ENCODE measurements around the gene TDRKH.

TDRKH gene

DNA sequence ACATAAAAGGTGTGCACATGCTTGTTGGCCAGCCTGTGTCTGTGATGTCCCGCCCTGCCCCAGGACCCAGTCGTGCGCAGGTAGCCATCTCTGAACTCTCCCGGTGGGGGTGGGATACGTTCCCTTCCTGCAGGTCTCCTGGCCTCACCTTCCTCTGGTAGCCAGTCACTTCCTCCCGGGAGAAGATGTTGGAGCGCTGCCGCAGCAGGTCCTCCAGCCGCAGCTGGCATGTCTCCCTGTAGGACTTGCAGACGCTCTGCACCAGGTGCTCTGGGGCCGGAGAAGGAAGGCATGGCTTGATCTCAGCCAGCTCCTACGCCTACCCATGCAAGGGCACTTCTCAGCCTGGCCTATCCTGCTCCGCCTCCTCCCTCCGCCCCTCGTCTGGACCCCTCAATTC lies 24.1 kb upstream of the TDRKH start:
- no peak overlapping the region for H3K4me3 Mint-ChIP-seq
- H3K27me3 Mint-ChIP-seq, result no peaks in the 10 kb centered on the region
- H3K27ac Mint-ChIP-seq, result no peak overlapping the region
- H3K9me3 Mint-ChIP-seq, result no peaks in the 10 kb centered on the region
- H3K36me3 Mint-ChIP-seq, result no peaks in the 10 kb centered on the region
- H3K4me1 Mint-ChIP-seq, result peaks cover 10% of the 10 kb centered on the region

DNA sequence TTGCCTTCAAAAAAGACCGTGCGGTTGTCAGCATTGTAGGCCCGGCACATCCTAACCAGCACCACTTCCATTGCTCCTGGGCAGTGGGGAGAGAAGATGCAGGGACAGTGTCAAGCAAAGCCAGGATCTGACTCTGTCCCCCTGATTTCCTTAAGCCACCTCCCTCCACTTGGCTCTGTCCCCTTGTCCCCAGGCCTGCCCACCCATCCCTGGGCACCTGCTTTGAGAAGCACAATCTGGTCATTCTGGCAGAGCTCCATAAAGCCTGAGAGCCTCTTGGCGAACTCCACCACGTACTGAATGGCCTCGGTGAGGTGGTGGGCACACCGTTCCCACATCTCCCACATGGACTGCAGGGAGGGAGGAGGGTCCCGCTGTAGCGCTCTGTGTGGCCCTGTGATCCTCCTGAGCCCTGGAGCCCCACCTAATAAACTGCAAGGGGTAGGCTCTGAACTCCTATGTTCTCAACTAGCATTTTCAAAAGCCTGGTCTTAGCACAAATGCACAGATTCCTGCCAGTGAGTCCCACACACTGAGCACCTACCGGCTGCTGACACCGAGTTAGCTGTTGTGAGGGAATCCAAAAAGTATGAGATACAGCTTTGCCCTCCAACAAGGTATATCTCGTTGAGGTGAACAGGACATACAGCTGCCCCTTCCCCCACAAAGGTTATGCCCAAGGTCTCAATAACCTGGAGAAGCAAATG lies 23.1 kb upstream of the TDRKH start:
- Mint-ChIP-seq H3K27ac (no peak overlapping the region), H3K27me3 (no peaks in the 10 kb centered on the region), H3K9me3 (no peaks in the 10 kb centered on the region), H3K4me3 (no peak overlapping the region), H3K4me1 (peaks cover 10% of the 10 kb centered on the region), H3K36me3 (no peaks in the 10 kb centered on the region)

DNA sequence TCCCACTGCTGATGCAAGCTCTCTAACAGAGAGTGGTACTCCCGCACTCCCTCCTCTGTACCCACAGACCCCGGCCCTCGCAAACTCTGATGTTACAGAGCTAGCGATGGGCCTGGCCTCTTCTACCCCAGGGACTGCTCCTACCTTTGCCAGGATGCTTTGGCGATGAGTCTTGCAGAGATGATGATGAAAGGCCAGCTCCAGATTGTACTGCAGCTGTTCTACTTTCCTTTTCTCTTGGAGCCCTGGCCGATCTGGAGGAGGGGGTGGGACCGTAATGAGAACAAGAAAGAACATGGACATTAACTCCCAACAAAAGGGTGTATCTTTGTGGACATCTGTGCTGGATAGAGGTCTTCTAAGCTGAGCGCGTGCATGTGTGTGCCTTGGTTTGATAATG lies 20.9 kb upstream of the TDRKH start:
- no peak overlapping the region for H3K4me3 Mint-ChIP-seq
- peaks cover 9% of the 10 kb centered on the region for H3K4me1 Mint-ChIP-seq
- H3K27me3 Mint-ChIP-seq, result no peaks in the 10 kb centered on the region
- H3K27ac Mint-ChIP-seq, result no peak overlapping the region
- no peaks in the 10 kb centered on the region for H3K36me3 Mint-ChIP-seq
- H3K9me3 Mint-ChIP-seq, result no peaks in the 10 kb centered on the region

DNA sequence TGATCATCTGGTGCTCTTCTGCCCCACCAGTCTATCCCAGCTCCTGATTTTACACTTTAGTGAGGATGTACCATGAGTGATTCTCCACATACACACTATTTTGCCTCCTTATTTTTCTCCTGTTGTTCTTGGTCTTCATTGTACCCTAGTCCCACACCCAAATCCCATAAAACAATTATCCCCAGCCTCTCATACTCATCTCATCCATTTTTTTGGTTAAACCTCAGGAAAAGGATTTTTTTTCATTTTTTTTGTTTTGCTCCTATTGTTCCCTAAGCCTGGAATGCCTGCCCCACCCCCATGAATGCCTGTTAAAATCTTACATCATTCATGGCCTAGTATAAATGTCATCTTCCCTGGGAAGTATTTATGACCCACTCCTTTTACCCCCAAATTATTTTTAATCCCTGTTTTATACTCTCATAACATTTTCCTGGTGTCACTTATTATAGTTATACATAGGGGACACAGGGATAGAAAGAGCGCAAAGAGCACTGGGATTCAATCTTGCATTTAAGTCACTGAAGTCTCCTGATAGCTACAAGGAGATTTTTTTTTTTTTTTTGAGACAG lies 19.8 kb upstream of the TDRKH start:
- H3K36me3 Mint-ChIP-seq, result no peaks in the 10 kb centered on the region
- no peak overlapping the region for H3K27ac Mint-ChIP-seq
- no peaks in the 10 kb centered on the region for H3K9me3 Mint-ChIP-seq
- no peaks in the 10 kb centered on the region for H3K4me1 Mint-ChIP-seq
- H3K4me3 Mint-ChIP-seq, result no peak overlapping the region
- H3K27me3 Mint-ChIP-seq, result no peaks in the 10 kb centered on the region

DNA sequence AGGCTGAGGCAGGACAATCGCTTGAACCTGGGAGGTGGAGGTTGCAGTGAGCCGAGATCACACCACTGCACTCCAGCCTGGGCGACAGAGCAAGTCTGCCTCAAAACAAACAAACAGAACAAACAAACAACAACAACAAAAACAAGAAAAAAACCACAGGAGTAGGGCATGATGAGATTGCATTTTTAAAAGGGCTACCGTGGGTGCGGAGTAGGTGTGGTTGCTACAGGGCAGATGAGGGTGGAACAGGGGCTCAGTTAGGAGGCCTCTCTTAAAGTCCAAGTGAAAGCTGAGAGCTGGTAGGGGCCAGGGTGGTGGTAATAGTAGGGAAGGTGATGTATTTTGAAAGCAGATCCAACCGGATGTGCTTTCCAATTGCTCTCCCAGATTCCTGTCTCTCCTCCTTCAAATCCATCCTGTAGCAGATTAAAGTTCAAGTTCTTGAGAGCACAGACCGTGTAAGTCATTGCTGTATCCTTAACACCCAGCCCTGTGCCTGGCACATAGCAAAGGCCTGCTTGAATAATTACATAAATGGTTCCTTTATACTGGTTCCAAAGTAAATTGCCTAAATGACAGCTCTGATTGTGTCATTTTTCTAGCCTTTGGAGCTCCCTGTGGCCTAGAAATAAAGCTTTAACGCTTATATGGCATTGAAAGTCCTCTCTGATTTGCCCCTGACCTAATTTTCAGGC lies 19.1 kb upstream of the TDRKH start:
- H3K4me1 Mint-ChIP-seq, result no peaks in the 10 kb centered on the region
- H3K36me3 Mint-ChIP-seq, result no peaks in the 10 kb centered on the region
- no peak overlapping the region for H3K4me3 Mint-ChIP-seq
- H3K9me3 Mint-ChIP-seq, result no peaks in the 10 kb centered on the region
- no peaks in the 10 kb centered on the region for H3K27me3 Mint-ChIP-seq
- H3K27ac Mint-ChIP-seq, result no peak overlapping the region

DNA sequence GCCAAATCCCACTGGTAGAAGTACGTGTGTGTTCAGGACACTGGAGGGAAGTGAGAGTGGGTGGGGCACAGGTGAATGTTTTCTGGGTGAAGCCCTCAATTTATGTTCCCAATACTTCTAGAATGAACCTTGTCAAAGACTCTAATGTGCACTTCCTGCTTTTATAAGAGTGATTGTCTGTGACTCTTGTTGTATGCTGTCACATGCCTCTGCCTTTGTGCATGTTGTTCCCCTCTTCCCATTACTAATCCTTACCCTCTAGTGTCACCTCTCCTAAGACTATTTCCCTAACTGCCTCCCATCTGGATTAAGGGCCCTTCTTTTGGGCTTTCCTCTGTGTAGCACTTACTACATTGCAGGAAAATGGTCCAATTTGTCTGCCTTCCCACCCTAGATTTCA lies 17.5 kb upstream of the TDRKH start:
- H3K9me3 Mint-ChIP-seq, result no peaks in the 10 kb centered on the region
- no peaks in the 10 kb centered on the region for H3K27me3 Mint-ChIP-seq
- H3K27ac Mint-ChIP-seq, result no peak overlapping the region

DNA sequence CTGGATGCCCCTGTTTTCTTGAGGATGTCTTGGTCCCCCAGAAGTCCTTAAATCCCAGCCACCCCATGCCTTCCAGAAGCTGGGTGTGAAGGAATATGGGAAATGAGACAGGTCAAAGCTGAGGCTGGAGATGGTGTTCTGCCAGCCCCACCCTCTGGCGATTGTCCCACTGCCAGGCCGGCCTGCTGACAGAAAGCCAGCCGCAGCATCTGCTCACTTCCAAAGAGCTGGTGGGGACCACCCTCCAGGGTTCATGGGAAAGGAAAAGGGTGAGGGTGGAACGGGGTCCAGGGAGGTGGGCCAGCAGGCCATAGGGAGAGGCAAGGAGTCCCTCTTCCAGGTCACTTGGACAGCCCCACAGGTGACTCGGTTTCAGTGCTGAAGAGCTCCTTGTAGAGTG lies 16.8 kb upstream of the TDRKH start:
- Mint-ChIP-seq H3K36me3 (no peaks in the 10 kb centered on the region), H3K27me3 (no peaks in the 10 kb centered on the region), H3K9me3 (no peaks in the 10 kb centered on the region), H3K4me1 (no peaks in the 10 kb centered on the region), H3K27ac (no peak overlapping the region), H3K4me3 (no peak overlapping the region)

More for the DNA sequence above, 17.5 kb upstream of the TDRKH start:
- H3K36me3 Mint-ChIP-seq, result no peaks in the 10 kb centered on the region
- no peak overlapping the region for H3K4me3 Mint-ChIP-seq
- H3K4me1 Mint-ChIP-seq, result no peaks in the 10 kb centered on the region

DNA sequence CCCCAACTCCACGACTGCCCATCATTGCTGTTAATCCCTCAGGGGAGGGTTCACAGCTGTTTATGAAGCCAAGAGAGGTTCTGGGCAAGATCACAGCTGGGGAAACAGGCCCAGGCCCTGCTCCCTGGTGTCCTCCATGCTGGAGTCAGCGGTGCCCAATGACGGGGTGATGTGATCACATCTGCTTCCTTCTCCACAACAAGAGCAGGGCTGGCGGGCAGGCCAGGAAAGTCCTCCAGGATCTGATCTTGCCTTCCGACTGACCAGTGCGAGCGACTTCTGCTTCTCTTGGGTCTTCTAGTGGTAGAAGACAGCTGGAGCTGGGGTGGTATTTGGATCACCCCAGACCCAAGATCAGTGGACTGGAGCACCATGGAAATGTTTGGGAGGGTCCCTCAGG lies 15.9 kb upstream of the TDRKH start:
- no peak overlapping the region for H3K27ac Mint-ChIP-seq
- no peaks in the 10 kb centered on the region for H3K4me1 Mint-ChIP-seq
- H3K9me3 Mint-ChIP-seq, result no peaks in the 10 kb centered on the region
- no peaks in the 10 kb centered on the region for H3K36me3 Mint-ChIP-seq
- H3K4me3 Mint-ChIP-seq, result no peak overlapping the region
- no peaks in the 10 kb centered on the region for H3K27me3 Mint-ChIP-seq

DNA sequence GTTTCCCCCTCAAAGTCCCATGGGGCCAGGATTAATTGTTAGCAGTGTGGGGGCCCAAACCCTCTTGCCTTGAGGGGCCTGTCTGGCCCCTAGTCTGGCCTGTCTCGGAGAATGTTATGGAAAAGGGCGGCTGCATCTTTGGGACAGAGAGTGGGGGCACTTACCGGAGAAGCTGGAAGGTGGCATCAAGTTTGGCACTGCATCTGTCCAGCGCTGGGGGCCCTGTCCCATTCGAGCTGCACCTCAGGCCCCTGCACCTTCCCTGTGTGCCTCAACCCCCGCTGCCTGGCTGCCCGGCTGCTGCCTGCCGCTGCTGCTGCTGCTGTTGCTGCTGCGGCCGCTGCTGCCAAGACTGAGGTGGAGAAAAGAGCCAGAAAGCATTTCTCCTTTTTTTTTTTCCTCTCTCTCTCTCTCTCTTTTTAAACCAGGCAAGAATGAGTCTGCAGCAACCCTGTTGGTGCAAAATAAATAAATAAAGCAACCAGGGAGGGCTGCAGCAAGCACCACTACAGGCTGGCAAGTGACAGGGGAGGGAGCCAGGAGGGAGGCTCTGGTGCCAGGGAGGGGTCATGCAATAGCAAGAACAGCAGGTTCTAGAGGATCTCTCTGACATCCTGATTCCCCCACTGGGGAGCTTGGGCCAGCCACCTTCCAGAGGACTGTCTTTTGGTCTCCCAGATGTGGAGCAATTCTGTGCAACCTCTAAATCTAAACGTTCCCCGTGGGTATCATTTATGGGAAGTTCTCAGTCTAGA lies 14.9 kb upstream of the TDRKH start, which contains the start of gene LINGO4:
Gene LINGO4 (minus strand): TSS at position 354 of the 755 bp plus-strand sequence. CDS start 2,715 bp downstream, outside the sequence.
- H3K9me3 Mint-ChIP-seq, result no peaks in the 10 kb centered on the region
- no peak within 1 kb of the TSS for H3K4me3 Mint-ChIP-seq
- no peaks in the 10 kb centered on the region for H3K4me1 Mint-ChIP-seq
- no peaks in the 10 kb centered on the region for H3K36me3 Mint-ChIP-seq
- H3K27ac Mint-ChIP-seq, result no peak within 1 kb of the TSS
- no peaks in the 10 kb centered on the region for H3K27me3 Mint-ChIP-seq

DNA sequence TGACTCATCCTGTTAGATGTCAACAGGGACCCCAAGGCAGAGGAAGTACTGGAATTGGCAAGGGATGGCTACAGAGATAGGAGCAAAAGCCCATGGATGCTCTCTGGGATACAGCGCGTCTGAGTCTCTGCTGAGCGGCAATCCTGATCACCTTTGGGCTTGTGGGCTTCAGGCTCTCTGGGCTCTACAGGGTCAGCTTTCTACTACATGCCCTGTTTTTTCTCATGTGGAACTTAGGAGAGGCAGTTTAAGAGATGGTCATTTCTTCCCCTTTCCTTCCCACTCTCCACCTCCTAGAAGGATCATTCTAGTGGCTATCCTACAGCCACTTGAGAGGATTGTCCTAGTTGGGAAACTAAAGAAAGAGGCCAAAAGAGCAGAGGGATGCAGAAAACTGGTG lies 13.6 kb upstream of the TDRKH start:
- H3K9me3 Mint-ChIP-seq, result no peaks in the 10 kb centered on the region
- H3K4me1 Mint-ChIP-seq, result no peaks in the 10 kb centered on the region
- H3K36me3 Mint-ChIP-seq, result peaks cover 1% of the 10 kb centered on the region
- H3K27me3 Mint-ChIP-seq, result no peaks in the 10 kb centered on the region
- no peak overlapping the region for H3K27ac Mint-ChIP-seq
- H3K4me3 Mint-ChIP-seq, result no peak overlapping the region

DNA sequence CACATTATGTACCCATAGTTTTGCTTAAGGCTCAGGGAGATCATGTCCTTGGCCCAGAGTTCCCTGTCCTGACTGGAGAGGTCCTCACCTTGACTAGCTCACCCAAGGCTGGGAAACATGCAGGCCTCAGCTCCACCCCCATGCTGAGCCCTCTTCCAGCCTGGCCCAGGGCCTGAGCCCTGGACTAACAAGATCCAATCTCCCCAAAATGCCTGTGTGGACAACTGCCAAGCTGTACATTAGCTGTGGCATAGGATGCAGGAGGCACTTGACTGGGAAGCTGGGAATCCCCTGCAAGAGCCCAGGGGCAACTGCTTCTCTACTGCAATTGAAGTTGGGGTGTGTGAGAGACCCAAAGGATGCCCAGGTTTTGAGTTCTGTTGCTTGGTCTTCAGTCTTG lies 12.9 kb upstream of the TDRKH start:
- Mint-ChIP-seq H3K27me3 (no peaks in the 10 kb centered on the region), H3K4me3 (no peak overlapping the region), H3K4me1 (no peaks in the 10 kb centered on the region), H3K36me3 (peaks cover 4% of the 10 kb centered on the region), H3K27ac (no peak overlapping the region), H3K9me3 (no peaks in the 10 kb centered on the region)

DNA sequence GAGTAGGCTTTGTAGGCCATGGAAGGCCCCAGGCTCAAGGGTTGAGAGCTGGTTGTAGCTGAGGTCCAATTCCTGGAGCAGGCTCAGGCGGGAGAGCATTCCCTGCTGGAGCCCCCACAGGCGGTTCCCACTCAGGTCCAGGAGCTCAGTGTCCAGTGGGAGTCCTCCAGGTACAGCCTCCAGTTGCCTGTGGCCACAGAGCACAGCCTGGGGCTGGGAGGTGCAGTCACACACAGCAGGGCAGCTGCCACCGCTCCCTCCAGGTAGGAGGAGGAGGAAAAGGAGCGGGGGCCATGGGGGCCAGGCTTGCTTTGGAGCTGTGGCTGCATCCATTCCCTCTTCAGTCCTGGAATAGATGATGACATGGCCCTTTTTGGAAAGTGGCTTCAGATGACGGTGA lies 12.1 kb upstream of the TDRKH start:
- Mint-ChIP-seq H3K27me3 (no peaks in the 10 kb centered on the region), H3K9me3 (no peaks in the 10 kb centered on the region), H3K4me3 (no peak overlapping the region), H3K4me1 (no peaks in the 10 kb centered on the region), H3K27ac (no peak overlapping the region), H3K36me3 (peaks cover 4% of the 10 kb centered on the region)

DNA sequence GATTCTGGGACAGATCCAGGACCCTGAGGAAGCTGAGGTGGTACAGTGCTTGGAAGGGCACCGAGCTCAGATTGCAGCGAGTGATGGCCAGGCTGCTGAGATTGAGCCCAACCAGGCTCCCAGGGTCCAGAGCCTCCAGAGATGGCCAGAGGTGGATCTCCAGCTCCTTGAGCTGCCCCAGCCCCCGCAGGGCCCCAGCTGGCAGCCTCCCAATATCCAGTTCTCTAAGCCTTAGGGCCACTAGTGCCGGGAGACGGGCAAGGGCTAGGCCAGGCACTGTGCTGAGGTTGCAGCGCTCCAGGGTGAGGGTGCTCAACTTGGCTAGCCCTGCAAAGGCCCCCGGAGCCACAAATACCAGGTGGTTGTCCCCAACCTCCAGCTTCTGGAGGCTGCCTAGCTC lies 11.5 kb upstream of the TDRKH start:
- Mint-ChIP-seq H3K4me1 (no peaks in the 10 kb centered on the region), H3K27me3 (no peaks in the 10 kb centered on the region), H3K4me3 (no peak overlapping the region), H3K36me3 (peaks cover 4% of the 10 kb centered on the region), H3K27ac (no peak overlapping the region), H3K9me3 (no peaks in the 10 kb centered on the region)

DNA sequence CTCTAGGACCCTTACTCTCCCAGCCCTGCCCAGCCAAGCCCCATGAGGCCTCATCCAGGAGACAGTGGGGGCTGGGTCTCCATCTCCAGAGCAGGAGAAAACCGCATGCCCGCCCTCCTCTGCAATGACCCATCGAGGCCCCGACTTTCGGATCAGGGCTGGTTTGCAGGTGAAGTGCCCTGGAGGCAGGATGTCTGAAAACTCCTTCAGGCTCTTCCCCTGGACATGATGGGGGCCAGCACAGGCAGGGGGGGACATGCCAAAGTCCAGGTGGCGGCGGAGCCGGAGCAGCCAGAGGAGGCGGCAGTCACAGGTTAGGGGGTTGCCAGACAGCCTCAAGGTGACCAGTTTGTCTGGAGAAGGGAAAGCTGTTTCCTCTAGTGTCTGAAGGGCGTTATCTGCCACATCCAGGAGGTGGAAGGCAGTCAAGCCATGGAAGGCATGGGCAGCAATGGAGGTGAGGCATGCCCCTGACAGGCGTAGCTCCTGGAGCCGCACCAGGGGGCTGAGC lies 11.1 kb upstream of the TDRKH start:
- H3K27me3 Mint-ChIP-seq, result no peaks in the 10 kb centered on the region

DNA sequence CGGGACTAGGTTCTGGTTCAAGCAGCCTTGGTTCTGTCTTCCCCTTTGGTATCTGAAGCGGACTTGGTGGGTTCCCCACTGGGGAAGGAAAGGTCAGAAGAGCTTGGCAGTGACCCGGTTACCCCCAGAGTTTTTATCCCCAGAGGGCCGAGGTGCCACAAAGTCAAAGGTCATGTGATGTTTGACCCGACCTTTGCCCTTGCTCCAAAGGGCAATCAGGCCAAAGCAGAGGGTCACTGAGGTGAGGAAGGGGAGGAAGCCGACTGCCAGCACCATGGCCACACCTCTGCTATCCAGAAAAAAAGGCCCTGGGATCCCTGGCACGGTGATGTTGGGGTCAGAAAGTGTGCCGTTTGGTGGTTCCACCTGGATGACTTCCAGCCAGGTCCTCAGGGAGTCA lies 10.5 kb upstream of the TDRKH start:
- no peaks in the 10 kb centered on the region for H3K4me1 Mint-ChIP-seq
- no peaks in the 10 kb centered on the region for H3K9me3 Mint-ChIP-seq
- no peaks in the 10 kb centered on the region for H3K27me3 Mint-ChIP-seq
- no peak overlapping the region for H3K4me3 Mint-ChIP-seq
- H3K27ac Mint-ChIP-seq, result no peak overlapping the region
- peaks cover 4% of the 10 kb centered on the region for H3K36me3 Mint-ChIP-seq

More for the DNA sequence above, 11.1 kb upstream of the TDRKH start:
- no peaks in the 10 kb centered on the region for H3K9me3 Mint-ChIP-seq
- H3K4me3 Mint-ChIP-seq, result no peak overlapping the region
- H3K4me1 Mint-ChIP-seq, result no peaks in the 10 kb centered on the region
- H3K36me3 Mint-ChIP-seq, result peaks cover 4% of the 10 kb centered on the region
- no peak overlapping the region for H3K27ac Mint-ChIP-seq

Measured in activated naive CD4-positive, alpha-beta T cell treated with anti-CD3 and anti-CD28 coated beads, Interleukin-2, amount 50 U/mL, for 24 hours (primary cell).